ENCODE results near the gene APLF. TPM values are rescaled to one million over a fixed set of nuclear protein-coding genes. Genes with fewer than 3 reads are reported as not detected.

The APLF gene
- total and polyA plus RNA-seq, 2 of the 8 experiments (the other 6 are each of a cell fraction or from before 2014, with no cell fraction given) = 4.4 to 7.3 TPM

GRCh38 chr2:68441994-68442322 lies 25.4 kb upstream of the APLF start:
- no peak overlapping the region for H3K4ac ChIP-seq (replicated peaks; ENCODE audit: insufficient read length, low read depth, low read length)
- no peaks in the 10 kb centered on the region for H4K20me1 ChIP-seq (replicated peaks in 1 of 2; ENCODE audit: control insufficient read depth in 1 of 2, insufficient read depth in 2 of 2, low read length in 2 of 2)
- no peak overlapping the region for H2BK5ac ChIP-seq (ENCODE audit: low read depth, low read length)
- no peaks in the 10 kb centered on the region for H3K79me2 ChIP-seq (ENCODE audit: control insufficient read depth in 1 of 2, insufficient read depth in 2 of 2, low read length in 2 of 2)
- no peaks in the 10 kb centered on the region for H3K27me3 ChIP-seq (replicated peaks in 1 of 4; ENCODE audit: control insufficient read depth in 3 of 4, extremely low read depth in 1 of 4, insufficient read depth in 3 of 4, low read length in 3 of 4)
- DNase-seq (ENCODE audit: low read depth in 1 of 2, low spot score in 2 of 2) (no peak), FAIRE-seq (no peak)
- H3K23ac ChIP-seq (ENCODE audit: insufficient read length) = no peak overlapping the region
- H4K91ac ChIP-seq (replicated peaks; ENCODE audit: insufficient read length, low read length) = no peak overlapping the region
- H3K9ac ChIP-seq (replicated peaks in 1 of 4; ENCODE audit: extremely low read depth in 1 of 4, low read depth in 3 of 4, low read length in 3 of 4) = no peak overlapping the region
- H3K56ac ChIP-seq (replicated peaks; ENCODE audit: insufficient read length, low read depth, low read length) = no peak overlapping the region
- no peak overlapping the region for H2BK20ac ChIP-seq (ENCODE audit: low read length)
- H3K36me3 ChIP-seq (ENCODE audit: control insufficient read depth in 2 of 4, insufficient read depth in 4 of 4, low read length in 3 of 4) = no peaks in the 10 kb centered on the region
- H3K4me2 ChIP-seq (ENCODE audit: insufficient read depth in 1 of 2, low read depth in 2 of 2, low read length in 2 of 2) = no peak overlapping the region
- H3K9me3 ChIP-seq (ENCODE audit: insufficient read depth in 2 of 2, low read depth in 1 of 2, low read length in 1 of 2) = no peaks in the 10 kb centered on the region
- no peak overlapping the region for H3K4me3 ChIP-seq (ENCODE audit: extremely low read depth in 1 of 4, insufficient read depth in 2 of 4, low read depth in 3 of 4, low read length in 4 of 4)
- H2BK120ac ChIP-seq (replicated peaks; ENCODE audit: low read depth, low read length) = no peak overlapping the region
- H4K8ac ChIP-seq (ENCODE audit: extremely low read depth, insufficient read depth, low read length) = no peak overlapping the region
- H3K27ac ChIP-seq (ENCODE audit: low read depth, low read length) = no peak overlapping the region
- no peaks in the 10 kb centered on the region for H3K4me1 ChIP-seq (replicated peaks in 1 of 4; ENCODE audit: control insufficient read depth in 3 of 4, insufficient read depth in 4 of 4, low read length in 3 of 4)
- H2BK15ac ChIP-seq (ENCODE audit: low read length) = no peak overlapping the region
- no peaks in the 10 kb centered on the region for H3K23me2 ChIP-seq (ENCODE audit: low read depth, low read length)
- no peak overlapping the region for H2AK5ac ChIP-seq (ENCODE audit: low read depth, low read length)
- CTCF ChIA-PET (ENCODE audit: partially characterized antibody) = interaction anchor here (0.6 to 6.1 kb wide), 30 partner anchors 9 to 322 kb away, joined by 3 to 51 read pairs (median 5); partner anchors contain the start of genes APLF, FBXO48 and PLEK
- no peak overlapping the region for H3K14ac ChIP-seq (ENCODE audit: insufficient read length)
- H2AFZ ChIP-seq (ENCODE audit: low read length) = no peak overlapping the region
- no peak overlapping the region for H3K18ac ChIP-seq (ENCODE audit: extremely low read depth, low read length)
- no peak overlapping the region for H4K5ac ChIP-seq (ENCODE audit: insufficient read length, low read depth, low read length)
- WGBS, 2 experiments (ENCODE audit: extremely low coverage in 1 of 2, insufficient coverage in 1 of 2, insufficient read length in 1 of 2, insufficient replicate concordance in 2 of 2, low coverage in 1 of 2, low lambda C conversion rate in 2 of 2, missing lambda C conversion rate in 1 of 2) = 91% methylated on average over 2 of the region's 2 CpGs; no CpG with 5 or more reads in 1 of the 2 experiments
- POLR2A ChIA-PET (ENCODE audit: partially characterized antibody) = no interaction called here
- H3K79me1 ChIP-seq (ENCODE audit: low read depth, low read length) = no peaks in the 10 kb centered on the region
- H2BK12ac ChIP-seq (ENCODE audit: low read depth, low read length) = no peak overlapping the region
- no peak for TF ChIP-seq CEBPB (IDR thresholded peaks at IDR 0.05; ENCODE audit: low read depth, low read length)
- TF ChIP-seq ATF2 (IDR thresholded peaks at IDR 0.05; ENCODE audit: low read length) = no peak
- TF ChIP-seq SP2 (IDR thresholded peaks at IDR 0.05; ENCODE audit: low read length) = no peak
- no peak for TF ChIP-seq GTF2F1 (IDR thresholded peaks at IDR 0.05; ENCODE audit: borderline replicate concordance, low read depth, low read length)
- TF ChIP-seq POLR2AphosphoS5 (IDR thresholded peaks at IDR 0.05; ENCODE audit: low read depth, low read length) = no peak
- no peak for TF ChIP-seq CBX8 (IDR thresholded peaks at IDR 0.05; ENCODE audit: borderline replicate concordance, low read depth, low read length)
- TF ChIP-seq SUZ12 (IDR thresholded peaks at IDR 0.05; ENCODE audit: low read length) = no peak
- TF ChIP-seq, protein P1, sequence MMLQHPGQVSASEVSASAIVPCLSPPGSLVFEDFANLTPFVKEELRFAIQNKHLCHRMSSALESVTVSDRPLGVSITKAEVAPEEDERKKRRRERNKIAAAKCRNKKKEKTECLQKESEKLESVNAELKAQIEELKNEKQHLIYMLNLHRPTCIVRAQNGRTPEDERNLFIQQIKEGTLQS (IDR thresholded peaks at IDR 0.05; ENCODE audit: insufficient read depth, low read depth, low read length) = no peak
- TF ChIP-seq EGR1 (IDR thresholded peaks at IDR 0.05; ENCODE audit: borderline replicate concordance, low read depth, low read length) = no peak
- TF ChIP-seq JUN (IDR thresholded peaks at IDR 0.05; ENCODE audit: low read depth, low read length) = no peak
- no peak for TF ChIP-seq SIRT6 (IDR thresholded peaks at IDR 0.05; ENCODE audit: low read length)
- no peak for TF ChIP-seq ASH2L (IDR thresholded peaks at IDR 0.05; ENCODE audit: low read length)
- TF ChIP-seq KDM4A (IDR thresholded peaks at IDR 0.05; ENCODE audit: low read depth, low read length, severe bottlenecking) = no peak
- TF ChIP-seq GABPA (IDR thresholded peaks at IDR 0.05; ENCODE audit: borderline replicate concordance, insufficient read depth, low read length) = no peak
